SIG-M5 treated with dmso at 0.1 percent for 504 hours (cell line): Measurements from ENCODE around the gene GOLGA6L10.
"Not testable (repeated sequence)": the region's sequence is repeated elsewhere in the genome, so short reads cannot be mapped to it uniquely, and the experiment has no call there.

Experiments used
- DNase-seq: peaks from one replicate; lab custom pipeline; 2025; ENCODE audit not compliant: unreplicated experiment; lab: John Stamatoyannopoulos, UW

Gene GOLGA6L10

GRCh38 chr15:82319522-82320278 lies 29.6 kb downstream of the GOLGA6L10 start:
- DNase-seq = not testable (repeated sequence)

DNA sequence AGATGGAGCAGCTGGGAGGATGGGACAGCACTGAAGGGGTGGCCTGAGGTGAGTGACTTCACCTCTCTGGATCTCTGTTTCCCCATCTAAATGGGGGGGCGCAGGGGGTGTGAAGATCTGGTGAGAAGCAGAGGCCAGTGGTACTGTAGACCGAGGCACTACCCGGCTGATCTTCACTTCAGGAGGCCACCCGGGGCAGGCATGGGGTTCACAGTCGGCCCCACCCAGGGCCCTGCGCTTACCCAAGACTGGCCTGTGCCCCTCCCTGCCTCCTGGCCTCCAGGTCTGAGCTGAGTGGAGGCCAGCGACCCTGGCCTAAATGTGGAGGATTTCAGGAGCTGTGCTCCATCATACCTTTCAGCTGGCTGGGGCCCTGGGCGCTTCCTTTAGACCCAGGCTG lies 31.0 kb downstream of the GOLGA6L10 start:
- DNase-seq = not testable (repeated sequence)

DNA sequence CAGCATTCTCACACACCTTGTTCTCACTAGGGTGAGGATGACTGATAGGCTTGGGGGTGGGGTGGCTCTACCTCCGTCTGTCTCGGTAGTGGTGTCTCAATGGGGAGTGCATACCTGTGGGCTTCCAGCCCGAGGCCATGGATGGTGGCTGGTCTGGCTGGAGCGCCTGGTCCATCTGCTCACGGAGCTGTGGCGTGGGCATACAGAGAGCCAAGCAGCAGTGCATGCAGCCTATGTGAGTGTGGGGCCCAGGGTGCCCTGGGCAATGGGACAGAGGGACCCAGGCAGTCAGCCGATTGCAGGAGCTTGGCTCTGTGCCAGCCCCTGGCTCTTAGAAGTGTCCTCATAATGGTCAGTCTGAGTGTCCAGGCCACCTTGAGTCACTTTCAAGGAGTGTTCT lies 31.8 kb downstream of the GOLGA6L10 start:
- DNase-seq = not testable (repeated sequence)

DNA sequence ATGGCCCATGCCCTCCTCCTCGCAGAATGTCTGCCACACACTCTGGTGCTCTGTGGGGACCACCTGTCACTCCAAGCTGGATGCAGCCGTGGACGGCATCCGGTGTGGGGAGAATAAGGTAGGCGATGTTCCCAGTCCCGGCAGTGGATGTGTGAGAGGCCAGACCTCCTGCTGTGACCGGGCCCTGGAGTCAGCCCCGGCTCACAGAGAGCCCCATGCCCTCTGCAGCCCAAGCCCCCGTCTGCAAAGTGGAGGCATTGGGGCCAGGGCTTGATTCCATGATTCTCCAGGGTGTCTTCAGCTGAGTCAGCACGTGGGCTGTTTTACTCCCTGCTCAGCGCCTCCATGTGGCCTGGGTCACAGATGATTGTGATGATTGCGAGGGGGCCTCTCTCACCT lies 32.2 kb downstream of the GOLGA6L10 start:
- no peak for DNase-seq

DNA sequence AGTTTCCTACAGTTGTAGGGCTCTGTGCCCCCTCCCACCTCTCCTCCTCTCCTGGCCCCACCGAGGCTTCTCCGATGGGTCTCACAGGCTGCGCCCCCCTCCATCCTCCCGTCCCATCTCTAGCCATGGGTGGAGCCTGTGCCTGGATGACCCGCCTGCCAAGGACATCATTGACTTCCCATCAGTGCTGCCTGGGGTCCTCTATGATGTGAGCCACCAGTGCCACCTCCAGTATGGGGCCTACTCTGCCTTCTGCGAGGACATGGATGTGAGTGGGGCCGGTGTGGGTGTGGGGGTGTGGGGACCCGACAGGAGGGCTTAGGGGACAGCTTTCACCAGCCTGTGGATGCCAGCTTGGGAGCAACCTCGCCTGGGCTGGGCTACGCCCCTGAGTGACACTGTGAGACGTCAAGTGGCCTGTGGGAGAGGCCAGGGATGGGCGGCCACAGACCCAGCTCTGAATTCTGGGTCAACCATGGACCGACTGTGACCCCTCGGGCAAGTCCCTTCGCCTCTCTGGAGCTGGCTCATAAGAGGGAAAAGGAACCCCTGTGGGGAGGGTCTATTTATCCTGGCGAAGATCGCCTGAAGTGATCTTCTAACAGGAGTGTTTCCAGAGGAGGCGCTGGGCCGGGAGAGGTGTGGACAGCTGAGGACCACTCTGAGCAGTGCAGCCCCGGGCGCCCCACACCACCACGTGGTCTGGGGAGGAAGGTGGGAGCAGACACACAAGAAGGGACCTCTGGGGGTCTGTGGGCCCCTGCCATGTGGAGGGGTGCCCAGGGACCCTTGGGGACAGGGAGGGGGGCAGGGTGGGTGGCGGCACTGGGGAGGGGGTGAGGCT lies 32.8 kb downstream of the GOLGA6L10 start:
- DNase-seq = not testable (repeated sequence)

DNA sequence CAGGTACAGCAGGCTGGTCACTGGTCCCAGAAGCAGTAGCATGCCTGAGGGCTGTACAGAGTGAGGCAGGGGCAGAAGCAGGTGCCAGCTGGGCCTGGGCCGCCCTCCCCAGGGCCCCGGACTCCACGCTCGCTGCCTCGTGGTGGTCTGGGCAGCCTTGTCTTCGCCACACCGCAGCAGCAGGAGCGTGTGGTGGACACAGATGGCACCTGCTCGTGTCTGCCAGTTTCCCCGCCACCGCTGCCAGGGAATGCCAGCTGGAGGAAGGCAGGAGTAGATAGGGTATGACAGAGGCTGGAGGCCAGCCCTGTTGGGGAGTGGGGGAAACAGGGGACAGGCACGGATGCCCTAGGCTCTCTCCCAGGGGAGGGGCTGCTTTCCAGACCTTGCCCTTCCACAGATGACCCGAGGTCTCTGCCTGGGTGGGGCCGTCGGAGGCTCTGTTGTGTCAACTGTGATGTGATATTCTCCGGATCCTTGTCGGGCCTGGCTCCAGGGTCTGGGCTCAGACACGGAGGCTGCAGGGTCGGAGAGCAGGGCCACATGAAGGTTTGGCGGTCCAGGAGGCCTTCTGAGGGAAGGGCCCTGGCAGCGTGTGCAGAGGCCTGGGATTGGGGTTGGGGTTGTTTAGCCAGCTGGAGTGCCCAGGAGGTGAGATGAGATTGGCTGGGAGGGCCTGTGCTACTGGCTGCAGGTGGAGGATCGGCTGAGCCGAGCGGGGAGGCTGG lies 33.6 kb downstream of the GOLGA6L10 start:
- DNase-seq = no peak

DNA sequence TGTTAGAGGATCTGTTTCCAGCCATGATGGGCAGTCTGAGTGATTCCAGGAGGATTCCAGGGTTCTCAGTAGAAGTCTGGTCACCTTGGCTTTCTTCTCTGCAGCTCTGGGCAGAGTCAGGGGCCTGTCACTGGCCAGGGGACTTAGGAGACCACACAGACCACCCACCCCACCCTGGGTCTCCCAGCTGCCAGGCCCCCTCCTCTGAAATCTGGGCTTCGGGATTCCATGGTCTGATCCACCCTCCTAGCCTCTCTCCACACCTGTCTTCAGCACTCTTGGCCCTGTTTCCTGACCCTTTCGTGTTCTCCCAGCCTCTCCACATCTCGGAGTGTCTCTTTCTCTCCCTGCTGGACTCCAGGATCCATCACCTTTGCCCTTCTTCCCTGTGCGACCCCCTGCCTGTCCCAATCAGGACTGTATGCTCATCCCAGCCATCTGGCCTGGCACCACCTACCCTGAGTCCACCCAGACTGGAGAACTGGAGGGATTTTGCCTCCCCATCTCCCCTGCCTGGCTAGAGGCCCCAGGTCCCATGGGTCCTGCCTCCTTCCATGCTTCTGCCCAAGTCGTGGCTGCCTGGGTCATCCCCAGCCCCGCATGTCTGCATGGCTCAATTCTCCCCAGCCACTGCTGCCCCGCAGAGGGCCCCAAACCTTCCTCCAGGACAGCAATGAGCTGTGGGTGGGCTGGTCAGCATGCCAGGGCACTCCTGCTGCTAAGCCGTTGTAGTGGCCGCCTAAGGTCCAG lies 34.3 kb downstream of the GOLGA6L10 start:
- no peak for DNase-seq

DNA sequence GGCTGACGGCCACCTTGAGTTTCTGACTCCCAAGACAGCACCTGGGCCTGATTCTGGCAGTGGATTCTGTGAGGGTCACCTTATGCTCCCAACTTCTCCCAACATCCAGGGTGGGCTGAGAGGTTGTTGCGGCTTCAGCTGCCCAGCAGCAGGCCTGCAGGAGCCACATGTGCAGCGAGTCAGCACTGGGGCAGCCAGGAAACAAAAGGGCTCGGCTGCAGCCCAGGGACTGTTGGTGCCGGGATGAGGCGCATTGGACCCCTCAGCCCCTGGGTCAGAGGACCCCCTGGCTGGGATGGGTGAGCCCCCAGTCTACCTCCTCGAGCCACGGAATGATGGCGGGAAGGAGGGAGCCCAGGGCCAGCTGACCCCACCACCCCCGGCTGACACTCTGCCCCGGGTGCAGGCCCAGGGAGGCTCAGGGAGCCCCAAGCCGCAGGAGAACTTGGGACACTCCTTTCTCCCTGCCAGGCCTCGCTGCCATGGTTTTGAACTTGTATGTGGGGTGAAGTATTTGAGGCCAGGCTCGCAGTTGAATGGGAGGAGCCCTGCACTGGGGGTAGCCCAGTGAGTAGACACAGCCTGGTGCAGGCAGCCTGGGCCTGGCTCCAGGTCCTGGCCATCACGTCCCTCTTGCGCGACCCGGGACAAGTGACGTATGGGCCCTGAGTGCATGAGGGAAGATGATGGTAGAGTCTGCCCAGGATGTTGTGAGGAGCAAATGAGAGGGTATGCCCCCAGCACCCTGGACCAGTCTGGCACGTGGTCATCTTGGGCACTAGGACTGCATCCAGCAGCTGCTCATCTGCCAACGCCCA lies 35.1 kb downstream of the GOLGA6L10 start:
- DNase-seq = not testable (repeated sequence)

DNA sequence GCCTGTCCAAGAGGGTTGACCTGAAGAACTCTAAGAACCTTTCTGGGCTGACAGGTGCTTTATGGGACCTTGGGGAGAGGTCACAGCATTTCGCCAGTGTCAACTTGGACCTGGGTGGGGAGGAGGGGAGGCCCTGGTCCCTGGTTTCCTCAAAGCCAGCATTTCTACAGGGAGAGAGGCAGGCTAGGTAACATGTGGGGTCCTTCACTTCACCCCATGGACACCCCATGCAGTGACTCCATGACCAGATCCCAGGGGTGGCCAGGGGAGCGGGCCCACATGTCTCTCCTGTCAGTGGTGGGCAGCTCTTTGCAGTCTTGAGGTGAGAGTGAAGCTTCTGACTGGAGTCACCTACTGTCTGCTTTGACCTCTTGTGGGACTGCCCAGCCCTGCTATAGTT lies 35.8 kb downstream of the GOLGA6L10 start:
- no peak for DNase-seq

- DNase-seq = no peak
Measured at GRCh38 chr15:82312586-82313349, 36.5 kb downstream of the GOLGA6L10 start.

DNA sequence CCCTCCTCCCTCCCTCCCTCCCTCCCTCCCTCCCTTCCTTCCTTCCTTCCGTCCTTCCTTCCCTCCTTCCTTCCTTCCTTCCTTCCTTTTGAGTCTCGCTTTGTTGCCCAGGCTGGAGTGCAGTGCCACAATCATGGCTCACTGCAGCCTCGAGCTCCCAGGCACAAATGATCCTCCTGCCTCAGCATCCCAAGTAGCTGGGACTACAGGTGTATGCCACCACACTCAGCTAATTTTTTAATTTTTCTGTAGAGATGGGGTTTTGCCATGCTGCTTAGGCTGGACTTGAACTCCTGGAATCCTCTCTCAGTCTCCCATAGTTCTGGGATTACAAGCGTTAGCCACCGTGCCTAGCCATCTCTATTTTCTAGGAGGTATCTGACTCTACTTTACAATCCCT lies 38.0 kb downstream of the GOLGA6L10 start:
- not testable (repeated sequence) for DNase-seq

DNA sequence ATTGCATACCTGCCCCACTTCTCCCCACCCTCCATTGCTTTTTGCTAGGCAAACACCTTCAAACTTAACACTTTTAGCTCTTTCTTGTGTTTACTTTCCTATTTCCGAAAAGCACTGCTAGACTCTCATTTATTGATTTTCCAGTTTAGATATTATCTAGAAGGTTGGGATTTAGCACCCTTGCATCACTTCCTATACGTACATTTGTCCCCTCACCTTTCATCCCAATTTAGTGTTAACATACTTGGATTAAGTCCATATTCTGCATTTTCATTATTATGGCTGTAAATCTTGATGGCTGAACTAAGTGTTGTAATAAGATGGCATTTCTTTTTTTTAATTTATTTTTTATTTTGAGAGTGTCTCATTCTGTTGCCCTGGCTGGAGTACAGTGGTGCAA lies 39.5 kb downstream of the GOLGA6L10 start:
- DNase-seq = no peak

GRCh38 chr15:82307714-82308081 lies 41.6 kb downstream of the GOLGA6L10 start:
- no peak for DNase-seq

GRCh38 chr15:82306791-82307713 lies 42.2 kb downstream of the GOLGA6L10 start:
- no peak for DNase-seq

- DNase-seq = no peak
Measured at GRCh38 chr15:82305621-82306048, 43.6 kb downstream of the GOLGA6L10 start.

GRCh38 chr15:82304778-82305090 lies 44.5 kb downstream of the GOLGA6L10 start:
- DNase-seq = no peak

- DNase-seq = no peak
Measured at GRCh38 chr15:82303956-82304777, 45.1 kb downstream of the GOLGA6L10 start.
